Femur (tissue), 1 donor: ENCODE data around the gene TNNT1.

Source experiments
- DNase-seq: peaks from one replicate; pipeline ENCODE4 v3.0.0-alpha.2; 2017

The TNNT1 gene

DNA sequence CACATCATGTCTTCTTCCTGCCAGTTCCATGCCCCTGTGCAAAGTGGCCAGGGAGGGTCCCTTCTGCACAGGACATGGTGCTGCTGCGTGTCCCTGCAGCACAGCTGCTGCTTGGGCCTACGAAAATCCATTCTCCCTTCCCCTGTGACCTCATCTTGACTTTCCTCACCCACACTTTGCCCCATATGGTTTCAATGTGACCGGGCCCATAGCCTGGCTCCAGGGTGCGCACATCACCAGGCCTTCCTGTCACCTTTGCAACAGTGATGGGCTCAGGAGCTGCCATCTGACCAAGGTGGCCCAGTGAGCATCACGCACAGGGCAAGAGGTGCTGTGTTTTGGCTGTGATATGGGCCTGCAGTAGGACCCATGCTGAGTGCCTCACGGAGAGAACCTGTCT is 42.4 kb downstream of the TNNT1 start:
- no peak for DNase-seq

DNA sequence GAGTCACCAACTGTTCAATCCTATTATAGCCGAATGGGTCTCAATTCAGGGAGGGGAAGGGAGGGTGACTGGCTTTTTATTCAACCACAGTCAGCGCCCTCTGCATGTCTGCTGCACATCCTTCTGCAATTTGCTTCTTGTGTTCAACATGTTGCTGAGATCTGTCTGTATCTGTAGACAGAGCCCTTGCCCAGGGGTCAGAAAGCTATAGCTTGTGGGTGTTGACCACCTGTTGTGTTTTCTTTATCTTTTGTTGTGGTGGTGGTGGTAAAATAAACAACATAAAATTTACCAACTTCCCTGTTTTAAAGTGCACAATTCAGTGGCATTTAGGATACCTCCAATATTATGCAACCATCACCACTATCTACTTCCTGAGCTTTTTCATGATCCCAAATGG is 43.8 kb downstream of the TNNT1 start:
- DNase-seq: no peak

DNA sequence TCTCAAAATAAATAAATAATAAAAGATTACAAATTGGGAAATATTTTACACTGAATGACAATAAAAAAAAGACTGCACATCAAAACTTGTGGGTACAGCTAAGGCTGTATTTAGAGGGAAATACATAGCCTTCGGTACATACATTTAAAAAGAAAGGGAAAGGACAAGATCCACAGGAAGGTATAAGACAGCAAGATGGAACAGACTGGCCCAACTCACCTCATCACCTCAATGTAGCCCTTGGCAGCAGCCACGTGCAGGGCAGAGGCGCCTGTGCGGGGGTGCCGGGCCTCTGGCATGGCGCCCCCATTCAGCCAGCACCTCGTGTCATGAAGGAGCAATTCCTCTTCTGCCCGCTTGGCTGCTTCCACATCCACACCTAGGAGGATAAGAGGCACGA is 45.8 kb downstream of the TNNT1 start:
- no peak for DNase-seq

DNA sequence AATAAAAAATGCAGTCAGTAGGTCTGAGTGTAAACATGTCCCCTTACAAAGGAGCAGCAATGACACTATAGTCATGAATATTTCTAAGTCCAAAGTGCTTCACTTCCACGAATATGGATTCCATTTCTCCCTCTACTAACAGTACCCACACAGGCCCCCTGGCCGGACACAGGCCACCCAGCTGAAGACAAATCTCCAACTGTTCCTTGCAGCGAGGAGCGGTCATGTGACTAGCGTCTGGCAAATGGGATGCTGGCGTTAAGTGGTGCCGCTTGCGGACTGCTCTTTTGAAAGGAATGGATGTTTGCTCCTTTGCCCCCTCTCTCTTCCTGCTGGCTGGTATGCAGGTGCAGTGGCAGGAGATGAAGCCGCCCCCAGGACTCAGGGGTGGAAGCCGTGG is 47.7 kb downstream of the TNNT1 start:
- DNase-seq: no peak

DNA sequence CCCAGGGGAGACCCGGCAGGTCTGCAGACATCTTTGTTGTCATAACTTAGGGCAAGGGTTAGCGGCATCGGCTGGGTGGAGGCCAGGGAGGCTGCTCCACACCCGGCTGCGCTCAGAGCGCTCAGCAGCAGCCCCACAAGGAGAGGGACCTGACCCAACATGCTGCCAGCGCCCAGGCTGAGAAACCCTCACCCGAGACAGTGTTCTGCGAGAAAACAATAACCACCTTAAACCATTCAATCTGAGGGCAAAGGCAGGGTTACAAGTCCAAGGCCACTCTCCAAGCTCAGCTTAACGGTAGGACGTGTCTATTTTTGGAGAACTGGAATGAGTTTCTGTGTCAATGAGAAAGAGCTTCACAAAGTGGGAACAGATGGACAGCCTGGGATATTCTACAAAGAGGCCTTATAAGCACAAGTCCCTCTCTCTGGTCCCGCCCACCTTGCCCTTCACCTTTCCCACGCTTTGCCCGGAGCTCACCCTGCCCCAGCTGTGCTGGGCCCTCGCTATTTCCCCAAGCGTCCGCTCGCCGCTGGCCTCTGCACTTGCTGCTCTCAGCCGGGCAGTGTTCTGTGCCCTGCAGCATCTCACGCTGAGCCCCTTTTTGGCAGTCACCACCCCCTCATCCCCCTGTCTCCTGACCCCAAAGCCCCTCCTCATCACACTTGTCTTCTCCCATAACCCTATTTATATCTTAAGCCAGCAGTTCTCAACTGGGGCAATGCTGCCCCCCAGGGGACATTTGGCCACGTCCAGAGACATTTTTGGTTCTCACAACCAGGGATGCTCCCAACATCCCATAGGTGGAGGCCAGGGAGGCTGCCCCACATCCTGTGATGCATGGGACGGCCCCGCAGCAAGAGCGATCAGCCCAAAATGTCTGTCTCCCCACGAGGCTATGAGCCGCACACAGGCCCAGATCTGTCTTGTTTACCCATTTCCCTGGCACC is 49.2 kb downstream of the TNNT1 start:
- DNase-seq: no peak

DNA sequence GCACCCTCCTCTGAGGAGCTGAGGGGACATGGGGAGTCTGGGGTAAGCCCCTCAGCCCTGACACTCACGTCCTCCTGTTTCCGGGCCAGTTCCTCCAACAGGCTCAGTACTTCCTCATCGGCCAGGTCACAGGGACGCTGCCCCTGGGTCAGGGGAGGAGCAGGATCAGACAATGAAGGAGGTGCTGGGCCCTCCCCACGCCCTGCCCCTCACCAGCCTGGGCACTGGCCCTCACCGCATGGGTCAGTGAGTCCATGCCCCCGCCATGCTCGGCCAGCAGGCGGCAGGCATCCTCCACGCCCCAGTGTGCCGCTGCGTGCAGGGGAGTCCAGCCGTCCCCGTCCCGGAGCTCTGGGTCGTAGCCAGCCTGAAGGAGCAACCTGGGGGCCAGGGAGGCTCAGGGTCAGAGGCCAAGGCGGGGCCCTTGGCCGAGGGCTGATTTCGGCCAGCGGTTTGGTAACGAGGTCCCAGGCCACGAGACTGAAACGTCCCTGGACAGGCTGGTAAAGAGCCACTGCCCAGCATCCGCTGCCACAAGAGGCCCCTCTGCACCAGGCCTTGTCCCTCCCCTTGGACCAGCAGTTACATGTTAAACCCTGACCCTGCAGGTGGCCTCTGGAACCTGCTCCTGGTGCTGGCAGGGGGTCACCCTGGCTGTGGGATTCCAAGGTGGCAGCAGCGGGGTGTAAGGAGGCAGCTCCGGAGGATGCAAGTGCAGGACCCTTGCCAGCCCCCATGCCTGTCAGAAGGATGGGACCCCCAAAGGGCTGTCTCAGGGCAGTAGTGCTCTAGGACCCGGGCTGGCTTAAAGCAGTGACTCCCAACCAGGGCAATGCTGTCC is 50.1 kb downstream of the TNNT1 start:
- no peak for DNase-seq

DNA sequence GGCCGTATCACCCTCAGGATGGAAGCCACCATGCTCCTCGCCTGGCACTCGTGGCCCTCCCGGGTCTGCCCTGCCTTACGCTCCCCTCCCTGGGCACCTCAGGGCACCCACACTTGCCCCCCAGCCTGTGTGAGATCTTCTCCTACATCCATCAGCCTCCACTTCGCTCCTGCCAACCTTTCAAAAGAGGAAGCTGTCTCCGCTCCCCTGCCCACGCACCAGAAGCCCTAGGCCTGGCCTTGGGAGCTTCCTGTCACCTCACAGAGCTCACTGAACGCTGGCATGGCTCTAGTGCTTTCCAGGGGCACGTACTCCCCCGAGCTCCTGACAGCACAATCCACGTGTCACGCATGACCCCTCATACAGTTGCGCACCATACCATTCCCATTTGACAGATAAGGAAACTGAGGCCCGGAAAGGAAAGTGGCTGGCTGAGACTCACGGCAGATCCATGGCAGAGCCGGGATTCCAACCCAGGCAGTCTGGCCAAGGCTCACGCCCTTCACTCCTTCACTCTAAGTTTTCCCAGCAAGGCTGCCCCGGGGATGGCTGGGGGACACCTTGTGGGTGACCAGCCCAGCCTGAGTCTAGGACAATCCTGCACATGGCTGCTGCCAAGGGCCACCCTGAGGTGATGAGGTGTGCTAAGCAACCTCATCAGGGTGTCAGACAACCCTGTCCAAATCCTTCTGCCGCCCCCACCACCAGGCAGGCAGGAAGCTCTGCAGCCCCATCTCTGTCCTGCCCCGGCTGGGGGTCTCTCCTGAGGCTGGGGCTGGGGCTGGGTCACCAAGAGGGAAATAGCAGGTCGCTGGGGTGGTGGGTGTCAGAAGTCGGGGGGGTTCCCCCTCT is 50.9 kb downstream of the TNNT1 start:
- DNase-seq: no peak

DNA sequence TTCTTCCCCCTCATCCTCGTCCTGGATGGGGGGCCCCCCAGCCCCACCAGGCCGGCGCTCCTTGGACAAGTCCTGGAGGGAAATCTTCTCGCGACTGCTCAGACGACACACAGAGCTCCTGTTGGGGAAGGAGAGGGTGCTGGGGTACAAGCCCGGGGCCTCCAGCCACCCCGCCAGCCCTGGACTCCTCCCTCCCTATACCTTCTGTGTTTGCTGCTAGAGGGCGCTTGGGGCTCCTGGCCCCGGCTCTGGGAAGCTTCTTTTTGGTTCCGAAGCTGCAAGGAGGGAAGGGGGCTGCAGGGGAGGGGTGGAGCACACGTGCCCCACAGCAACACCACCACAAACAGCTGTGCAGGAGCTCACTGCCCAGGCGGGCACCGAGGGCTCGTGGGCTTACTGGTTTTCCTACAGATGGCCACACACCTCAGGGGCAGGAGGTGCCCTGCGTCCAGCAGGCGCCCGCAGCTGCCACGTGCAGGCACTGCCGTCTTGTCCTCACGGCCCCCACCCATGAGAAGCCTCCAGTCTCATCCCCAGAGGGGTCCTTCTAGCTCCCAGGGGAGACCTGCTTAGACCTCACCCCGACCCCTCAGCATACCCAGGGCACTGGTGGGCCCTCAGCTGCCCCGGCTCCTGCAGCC is 52.8 kb downstream of the TNNT1 start:
- DNase-seq: no peak

DNA sequence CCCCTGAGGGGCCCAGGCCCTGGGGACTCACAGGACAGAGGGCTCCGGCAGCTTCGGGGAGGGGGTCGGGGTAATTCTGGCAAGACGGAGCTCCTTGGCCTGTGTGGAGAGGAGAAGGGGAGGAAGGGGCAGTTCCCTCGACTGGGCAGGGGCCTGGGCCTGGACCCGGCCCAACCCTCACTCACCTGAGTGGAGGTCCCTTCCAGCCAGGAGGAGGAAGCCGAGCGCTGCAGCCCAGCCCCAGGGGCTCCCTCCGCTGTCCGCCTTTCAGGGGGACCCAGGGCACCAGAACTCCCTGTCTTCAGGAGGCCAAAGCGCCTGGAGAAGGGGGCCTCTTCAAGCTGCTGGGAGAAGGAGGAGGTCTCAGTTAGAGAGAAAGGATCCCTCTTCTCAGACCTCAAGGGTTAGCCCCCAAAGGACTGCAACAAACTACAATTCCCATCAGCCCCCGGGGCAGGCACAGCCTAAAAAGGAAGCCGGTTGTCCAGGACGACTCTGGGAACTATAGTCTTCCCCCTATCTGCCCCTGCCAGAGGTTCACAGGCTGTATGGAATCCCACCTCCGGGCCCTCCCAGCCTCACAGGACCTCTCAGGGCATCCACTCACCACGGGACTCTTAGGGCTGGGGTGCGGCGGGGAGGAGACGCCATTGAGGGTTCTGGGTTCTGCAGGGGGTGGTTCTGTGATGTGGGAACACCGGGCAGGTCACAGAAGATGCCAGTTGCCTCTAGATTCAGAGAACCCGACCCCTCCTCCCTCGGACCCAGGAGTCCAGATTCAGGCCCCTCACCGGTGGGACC is 53.5 kb downstream of the TNNT1 start:
- DNase-seq: no peak

DNA sequence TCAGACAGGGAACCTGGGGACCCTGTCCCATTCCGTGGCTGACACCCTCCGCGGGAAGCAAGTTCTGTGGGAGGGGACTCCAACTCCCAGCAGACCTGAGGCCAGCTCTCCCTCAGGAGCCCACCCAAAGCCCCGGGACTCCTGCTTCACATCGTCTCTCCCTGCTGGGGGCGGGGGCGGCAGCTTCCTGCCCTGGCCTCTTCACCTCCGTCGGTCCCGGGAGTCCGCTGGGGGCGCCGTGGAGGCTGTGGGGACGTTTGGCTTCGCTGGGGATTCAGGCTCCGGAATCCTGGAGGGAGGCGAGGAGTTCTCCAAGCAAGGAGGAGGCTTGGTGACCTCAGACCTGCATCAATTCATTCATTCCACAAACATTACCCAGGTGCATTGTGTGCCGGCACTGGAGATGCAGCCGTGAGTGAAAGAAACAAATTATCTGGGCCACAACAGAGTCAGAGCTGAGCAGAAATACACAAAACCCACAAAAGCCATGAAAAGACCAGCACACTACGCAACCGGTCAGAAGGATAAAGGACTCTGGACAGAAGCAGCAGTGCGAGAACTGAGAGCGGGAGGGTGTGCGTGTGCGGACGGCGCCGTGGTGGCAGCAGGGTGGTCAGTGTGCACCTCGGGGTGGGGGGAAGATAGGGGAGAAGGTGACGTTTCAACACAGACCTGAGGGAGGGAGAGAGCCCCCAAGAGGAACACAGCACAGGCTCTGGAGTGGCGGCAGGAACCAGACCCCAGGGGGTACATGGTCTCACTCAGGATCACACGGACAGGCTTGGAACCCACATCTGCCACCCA is 54.3 kb downstream of the TNNT1 start:
- DNase-seq: no peak

DNA sequence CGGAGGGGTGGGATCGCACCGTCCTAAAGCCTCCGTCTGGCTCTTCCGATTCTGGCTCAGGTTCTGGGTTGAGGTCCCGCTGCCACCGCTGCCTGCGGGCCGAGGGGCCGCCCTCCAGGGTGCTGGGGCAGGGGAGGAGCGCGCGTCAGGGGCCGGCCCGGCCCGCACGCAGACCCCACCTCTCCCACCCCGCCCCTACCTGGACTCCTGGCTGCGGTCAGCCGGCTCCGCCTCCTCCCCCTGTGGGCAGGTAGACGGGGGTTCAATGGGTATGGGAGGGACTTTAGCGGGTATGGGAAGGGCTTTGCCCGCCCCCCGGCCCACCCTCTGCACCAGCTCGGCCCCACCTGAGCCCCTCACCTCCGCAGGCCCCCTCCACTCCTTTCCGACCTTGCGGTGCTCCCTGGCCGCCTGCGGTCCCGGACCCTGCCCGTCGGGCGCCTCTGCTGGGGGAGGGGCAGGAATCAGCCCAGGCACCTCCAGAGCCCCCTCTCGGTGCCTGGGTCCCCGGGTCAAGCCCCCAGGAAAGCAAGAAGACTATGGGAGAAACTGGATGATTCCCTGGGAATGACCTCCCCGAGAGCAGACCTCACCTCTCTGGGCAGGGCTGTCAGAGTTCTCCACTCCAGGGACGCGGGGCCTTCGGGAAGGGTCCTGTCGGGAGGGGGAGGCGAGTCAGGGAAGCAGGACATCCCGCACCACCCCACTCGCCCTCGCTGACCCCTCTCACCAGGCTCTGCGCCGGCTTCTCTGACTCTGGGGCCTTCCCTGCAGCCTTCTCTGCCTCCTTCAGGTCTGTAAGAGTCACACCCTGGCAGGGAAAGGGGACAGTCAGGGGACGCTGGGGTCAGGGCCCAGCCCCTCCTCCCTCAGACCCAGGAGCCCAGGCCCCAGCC is 56.3 kb downstream of the TNNT1 start:
- DNase-seq: no peak

DNA sequence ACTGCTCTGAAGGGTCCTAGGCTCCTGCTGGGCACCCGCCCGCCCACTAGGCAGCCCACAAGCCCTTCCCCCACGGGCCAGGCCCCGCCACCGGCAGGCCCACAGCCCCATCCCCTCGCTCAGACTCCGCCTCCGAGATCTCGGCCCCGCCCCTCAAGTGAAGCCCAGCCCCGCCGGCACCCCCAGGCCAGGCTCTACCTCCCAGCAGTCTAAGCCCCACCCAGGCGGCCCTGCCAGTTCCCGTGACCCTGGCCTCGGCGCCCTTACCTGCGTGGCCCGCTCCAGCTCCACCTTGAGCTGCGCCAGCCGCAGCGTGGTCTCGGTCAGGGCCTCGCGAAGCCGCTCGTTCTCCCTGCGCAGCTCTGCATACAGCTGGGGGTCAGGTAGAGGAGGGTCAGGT is 57.1 kb downstream of the TNNT1 start:
- no peak for DNase-seq

DNA sequence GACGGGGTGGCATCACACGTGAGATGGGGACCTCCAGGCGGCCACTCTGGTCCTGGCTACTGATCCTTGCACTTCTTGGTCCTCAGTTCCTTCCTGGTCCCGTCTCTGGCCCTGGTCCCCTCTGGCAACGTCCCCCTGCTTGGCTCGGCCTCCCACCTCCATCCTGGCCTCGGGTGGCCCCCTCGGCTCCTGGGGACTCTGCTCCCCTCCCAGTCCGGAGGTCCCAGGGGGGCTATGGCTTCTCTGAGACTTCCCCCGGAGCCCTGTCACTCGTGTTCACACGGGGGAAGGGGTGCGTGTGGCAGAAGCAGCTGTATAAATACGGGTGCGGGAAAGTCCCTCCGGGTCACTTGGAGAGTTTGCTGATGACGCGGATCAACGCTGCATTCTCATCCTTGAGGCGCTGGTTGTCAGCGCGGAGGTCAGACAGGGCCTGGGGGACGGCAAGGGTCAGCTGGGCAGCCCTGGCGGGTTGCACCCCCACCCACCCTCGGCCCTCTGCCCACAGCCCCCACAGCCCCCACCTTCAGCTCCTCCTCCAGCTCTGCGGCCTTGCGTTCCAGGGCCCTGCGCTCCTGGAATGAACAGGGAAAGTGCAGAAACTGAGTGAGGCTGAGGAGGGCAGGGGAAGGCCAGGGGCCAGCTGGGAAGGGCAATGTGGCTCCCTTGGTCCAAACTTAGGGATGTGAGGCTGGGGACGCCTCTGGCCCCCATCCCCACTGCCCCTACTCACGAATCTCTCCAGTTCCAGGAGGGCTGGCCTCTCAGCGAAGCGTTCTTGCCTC is 57.7 kb downstream of the TNNT1 start:
- DNase-seq: no peak

DNA sequence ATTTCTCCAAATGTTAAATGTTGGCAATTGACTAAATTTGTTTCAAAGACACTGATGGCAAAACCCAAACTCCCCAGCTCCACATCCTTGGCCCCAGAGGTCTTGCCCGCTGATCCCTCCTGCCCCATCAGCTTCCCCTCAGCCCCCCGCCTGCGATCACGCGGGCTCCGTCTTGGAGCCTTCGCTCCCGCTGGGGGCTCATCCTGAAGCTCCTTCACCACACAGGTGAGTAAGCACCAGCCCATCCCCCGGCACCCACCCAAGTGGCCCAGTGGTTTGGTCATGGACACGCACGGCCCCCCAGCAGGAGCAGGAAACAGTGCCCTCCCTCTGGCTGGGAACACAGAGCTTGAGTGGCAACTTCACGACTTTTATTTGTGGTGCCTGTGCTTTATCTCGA is 58.4 kb downstream of the TNNT1 start:
- no peak for DNase-seq

DNA sequence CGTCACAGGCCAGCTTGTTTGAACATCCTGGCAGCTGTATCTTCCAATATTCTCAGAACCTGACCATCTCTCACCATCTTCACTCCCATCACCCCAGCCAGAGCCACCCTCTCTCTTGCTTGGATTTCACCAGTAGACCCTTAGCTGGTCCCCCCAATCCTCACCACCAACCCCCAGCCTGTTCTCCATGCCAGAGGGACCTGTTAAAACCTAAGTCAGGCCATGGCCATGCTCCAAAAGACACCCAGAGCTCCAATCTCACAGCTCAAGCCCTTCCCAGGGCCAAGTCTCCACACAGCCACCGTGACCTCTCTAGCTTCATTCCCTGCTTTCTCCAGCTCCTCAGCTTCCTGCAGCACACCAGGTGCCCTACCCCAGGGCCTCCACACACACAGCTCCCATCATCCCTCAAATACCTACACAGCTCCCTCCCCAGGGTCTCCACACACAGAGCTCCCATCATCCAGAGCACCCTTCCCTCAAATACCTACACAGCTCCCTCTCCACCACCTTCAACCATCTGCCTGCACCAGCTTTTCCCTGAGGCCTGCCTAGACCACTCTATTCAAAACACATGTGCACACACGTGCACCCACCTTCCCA is 59.6 kb downstream of the TNNT1 start:
- no peak for DNase-seq

DNA sequence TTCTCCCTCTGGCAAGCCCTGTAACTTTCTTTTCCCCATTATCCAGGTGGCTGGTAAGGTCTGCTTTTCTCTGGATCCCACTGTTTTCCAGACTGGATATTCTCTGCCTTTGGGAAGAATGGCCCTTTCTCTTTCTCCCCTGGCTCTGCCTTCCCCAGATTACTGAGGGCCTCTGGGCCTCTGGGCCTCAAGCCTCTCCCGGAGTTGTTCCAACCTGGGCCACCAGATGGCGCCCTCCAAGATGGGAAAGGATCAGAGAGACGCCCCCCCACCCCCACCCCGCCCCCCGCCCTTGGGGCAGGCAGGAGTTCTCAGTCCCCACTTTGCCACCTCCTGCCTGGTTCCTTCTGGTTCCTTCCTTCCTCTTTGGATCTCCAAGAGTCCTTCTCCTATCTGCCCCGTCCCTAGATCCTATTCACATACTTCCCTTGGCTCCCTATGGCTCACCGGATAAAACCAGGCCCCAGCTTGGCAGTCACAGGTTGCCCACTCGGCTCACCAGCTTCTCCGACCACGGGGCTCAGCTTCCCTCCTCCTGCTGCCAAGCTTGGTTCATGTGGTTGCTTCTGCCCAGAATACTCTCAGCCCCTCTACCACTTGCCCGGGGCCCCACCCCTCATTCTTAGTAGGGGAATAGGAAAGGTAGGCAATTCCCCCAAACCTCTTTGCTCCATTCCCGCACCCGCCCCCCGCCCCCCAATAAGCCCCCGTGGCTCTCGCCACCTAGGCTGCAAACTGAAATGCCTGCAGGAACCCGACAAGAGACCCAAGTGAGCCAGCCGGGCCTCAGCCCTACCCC is 60.3 kb downstream of the TNNT1 start:
- DNase-seq: peak; percentile 84

DNA sequence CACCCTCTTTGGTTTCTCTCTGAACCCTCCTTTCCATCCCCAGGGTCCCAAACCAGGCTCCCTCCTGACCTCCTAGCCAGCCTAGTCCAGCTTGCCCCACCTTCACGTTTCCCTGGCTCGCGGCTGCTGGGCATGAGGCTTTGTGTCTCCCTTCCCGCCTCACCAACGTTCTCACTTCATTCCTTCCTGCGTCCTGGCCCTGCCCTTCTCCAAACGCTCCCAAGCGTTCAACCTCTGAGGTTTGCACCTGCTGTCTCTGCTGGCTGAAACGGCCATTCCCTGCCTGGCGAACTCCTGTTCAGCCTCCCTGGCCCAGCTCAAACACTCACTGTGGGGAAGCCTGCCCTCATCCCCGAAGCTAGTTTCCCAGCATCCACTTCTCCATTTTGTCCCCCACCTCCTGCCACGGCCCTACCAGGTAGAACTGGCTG is 61.0 kb downstream of the TNNT1 start:
- DNase-seq: no peak

DNA sequence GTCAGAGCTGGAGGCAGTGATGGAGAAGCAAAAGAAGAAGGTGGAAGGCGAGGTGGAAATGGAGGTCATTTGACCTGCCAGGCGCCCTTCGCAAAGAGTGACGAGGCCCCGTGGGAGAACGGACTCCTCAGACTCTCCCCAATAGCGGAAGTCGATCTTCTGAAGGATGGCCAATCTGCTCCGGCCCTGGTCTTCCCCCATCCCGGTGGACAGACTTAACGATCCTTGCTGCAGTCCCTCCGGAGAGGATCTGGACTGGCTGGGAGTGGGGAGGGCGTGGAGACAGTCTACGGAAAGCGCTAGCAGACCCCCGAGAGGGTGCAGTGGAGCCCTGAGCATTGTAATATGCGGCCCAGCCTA is 61.5 kb downstream of the TNNT1 start:
- DNase-seq: no peak
